Esophagus muscularis mucosa (tissue), 4 donors: ENCODE results near the gene ZNF213. TPM values are rescaled to one million over a fixed set of nuclear protein-coding genes. Genes with fewer than 3 reads are reported as not detected.

Experiments used
- DNase-seq: peaks from one replicate; pipeline ENCODE4 v3.0.0-alpha.2; 2017; ENCODE audit errors: extremely low spot score
- H3K27ac ChIP-seq, 4 donors: fragments of 200-600 bp; sonication (generic); replicated peaks in 1 of 4; 1 replicate in 3 of 4; 2 replicates in 1 of 4; pipeline ENCODE4 v1.5.1; 2016 to 2019; ENCODE audit warnings: mild to moderate bottlenecking in 1 of 4
- H3K27me3 ChIP-seq, 4 donors: fragments of 200-600 bp; sonication (generic); one replicate each; pipeline versions ENCODE4 v1.5.1 to v1.6.0; 2016 to 2019
- H3K36me3 ChIP-seq, 4 donors: fragments of 200-600 bp; sonication (generic); one replicate each; pipeline ENCODE4 v1.5.1; 2016 to 2019
- H3K4me1 ChIP-seq, 4 donors: fragments of 200-600 bp; sonication (generic); one replicate each; pipeline ENCODE4 v1.5.1; 2016 to 2019
- H3K4me3 ChIP-seq, 4 donors: fragments of 200-600 bp; sonication (generic); 1 replicate in 2 of 4; 2 replicates in 2 of 4; pipeline ENCODE4 v1.5.1; 2016 to 2019; ENCODE audit warnings: mild to moderate bottlenecking in 4 of 4, moderate library complexity in 1 of 4
- H3K9me3 ChIP-seq, 4 donors: fragments of 200-600 bp; sonication (generic); 1 replicate in 3 of 4; 2 replicates in 1 of 4; pipeline ENCODE4 v1.5.1; 2016 to 2019
- EP300 ChIP-seq: sonication (generic); formaldehyde crosslinking; IDR thresholded peaks from one replicate; pipeline ENCODE4 v1.6.1; 2017; ENCODE audit warnings: antibody characterized with exemption
- POLR2A ChIP-seq: fragments of 450-650 bp; IDR thresholded peaks from one replicate; pipeline ENCODE4 v1.6.1; 2017; ENCODE audit warnings: antibody characterized with exemption, moderate library complexity, mild to moderate bottlenecking, low read depth
- POLR2AphosphoS5 ChIP-seq, 2 donors: sonication (generic); formaldehyde crosslinking; IDR thresholded peaks; one replicate each; pipeline ENCODE4 v1.6.1; 2017; ENCODE audit warnings: antibody characterized with exemption in 2 of 2
- WGBS: methylation state at CpG from one replicate; pipeline ENCODE4 v1.1.5; 2018; 5-methylcytosine and 5-hydroxymethylcytosine counted together
- intact Hi-C: fragments of 100-400 bp; cut with DNase I; formaldehyde crosslinking; loops from one replicate; pipeline ENCODE4 v1.15.1; 2023
- total RNA-seq, 4 donors: library from RNA; depleted of rRNA; stranded (reverse); fragments of >200 nt; gene quantifications; one replicate each; pipeline versions ENCODE4 v1.1.0 to v1.2.1, GENCODE V29; 2016
- TF ChIP-seq, protein P1 (sequence below), 3 experiments: fragments of 200-600 bp in 2 of 3; fragments of 450-650 bp in 1 of 3; sonication (generic) in 2 of 3; IDR thresholded peaks; one replicate each; pipeline ENCODE4 v1.5.1; 2017 to 2019; ENCODE audit warnings: antibody characterized with exemption in 3 of 3, mild to moderate bottlenecking in 2 of 3, moderate library complexity in 1 of 3

ZNF213 gene
- total RNA-seq, 4 donors from 2014 or later: 8.4 to 18.3 (median 13.5) TPM

DNA sequence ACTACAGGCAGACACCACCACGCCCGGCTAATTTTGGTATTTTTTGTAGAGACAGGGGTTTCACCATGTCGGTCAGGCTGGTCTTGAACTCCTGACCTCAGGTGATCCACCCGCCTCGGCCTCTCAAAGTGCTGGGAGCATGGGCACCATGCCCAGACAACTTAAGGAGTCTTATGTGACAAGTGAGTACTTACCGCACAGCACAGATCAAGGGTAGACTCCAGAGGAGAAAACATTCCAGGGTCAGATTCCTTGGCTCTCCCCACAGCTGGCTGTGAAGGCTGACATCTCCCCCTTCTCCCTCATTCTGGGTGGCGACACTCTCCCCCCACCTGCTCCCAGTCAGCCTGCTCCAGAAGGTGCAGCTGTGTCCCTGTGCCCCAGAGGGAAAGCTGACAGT lies 46.4 kb upstream of the ZNF213 start:
- TF ChIP-seq, protein P1, sequence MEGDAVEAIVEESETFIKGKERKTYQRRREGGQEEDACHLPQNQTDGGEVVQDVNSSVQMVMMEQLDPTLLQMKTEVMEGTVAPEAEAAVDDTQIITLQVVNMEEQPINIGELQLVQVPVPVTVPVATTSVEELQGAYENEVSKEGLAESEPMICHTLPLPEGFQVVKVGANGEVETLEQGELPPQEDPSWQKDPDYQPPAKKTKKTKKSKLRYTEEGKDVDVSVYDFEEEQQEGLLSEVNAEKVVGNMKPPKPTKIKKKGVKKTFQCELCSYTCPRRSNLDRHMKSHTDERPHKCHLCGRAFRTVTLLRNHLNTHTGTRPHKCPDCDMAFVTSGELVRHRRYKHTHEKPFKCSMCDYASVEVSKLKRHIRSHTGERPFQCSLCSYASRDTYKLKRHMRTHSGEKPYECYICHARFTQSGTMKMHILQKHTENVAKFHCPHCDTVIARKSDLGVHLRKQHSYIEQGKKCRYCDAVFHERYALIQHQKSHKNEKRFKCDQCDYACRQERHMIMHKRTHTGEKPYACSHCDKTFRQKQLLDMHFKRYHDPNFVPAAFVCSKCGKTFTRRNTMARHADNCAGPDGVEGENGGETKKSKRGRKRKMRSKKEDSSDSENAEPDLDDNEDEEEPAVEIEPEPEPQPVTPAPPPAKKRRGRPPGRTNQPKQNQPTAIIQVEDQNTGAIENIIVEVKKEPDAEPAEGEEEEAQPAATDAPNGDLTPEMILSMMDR (IDR thresholded peaks at IDR 0.05): no peak
- TF ChIP-seq EP300: no peak
- no peak for TF ChIP-seq POLR2A
- no peak for TF ChIP-seq POLR2AphosphoS5 (IDR thresholded peaks at IDR 0.05)
- Histone ChIP-seq H3K27me3 (peaks cover 0 to 44% (median 2%) of the 10 kb centered on the region in 4 donors), H3K9me3 (no peaks in the 10 kb centered on the region), H3K36me3 (no peaks in the 10 kb centered on the region), H3K4me1 (peaks cover 14 to 23% (median 18%) of the 10 kb centered on the region in 4 donors), H3K27ac (no peak overlapping the region), H3K4me3 (no peak overlapping the region)
- DNase-seq: no peak
- WGBS: 51% methylated on average over 7 of the region's 7 CpGs
- intact Hi-C loops: no loop called here

DNA sequence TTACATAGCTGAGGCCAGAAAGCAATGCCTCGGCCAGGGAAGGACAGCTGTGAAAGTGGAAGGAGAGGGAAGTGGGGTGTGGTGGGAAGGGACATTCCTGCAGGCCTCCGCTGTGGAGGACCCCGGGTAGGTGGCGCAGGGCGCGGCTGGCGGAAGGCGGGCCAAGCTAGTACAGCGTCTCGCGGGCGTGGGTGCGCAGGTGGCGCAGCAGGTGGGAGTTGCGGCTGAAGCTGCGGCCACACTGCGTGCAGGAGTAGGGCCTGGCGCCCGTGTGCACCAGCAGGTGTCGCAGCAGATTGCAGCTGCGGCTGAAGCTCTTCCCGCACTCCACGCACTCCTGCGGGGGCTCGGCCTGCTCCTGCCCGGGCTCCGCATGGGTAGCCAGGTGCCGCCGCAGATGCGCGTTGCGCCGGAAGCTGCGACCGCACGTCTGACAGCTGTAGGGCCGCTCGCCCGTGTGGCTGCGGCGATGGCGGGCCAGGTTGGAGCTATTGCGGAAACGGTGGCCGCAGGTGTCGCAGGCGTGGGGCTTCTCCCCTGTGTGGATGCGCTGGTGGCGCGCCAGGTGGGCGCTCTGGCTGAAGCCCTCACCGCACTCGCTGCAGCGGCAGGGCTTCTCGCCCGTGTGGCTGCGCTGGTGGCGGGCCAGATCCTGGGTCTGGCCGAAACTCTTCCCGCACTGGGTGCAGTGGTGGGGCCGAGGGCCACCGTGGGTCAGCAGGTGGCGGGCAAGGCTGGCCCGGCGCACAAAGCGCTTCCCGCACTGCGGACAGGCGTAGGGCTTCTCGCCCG lies 45.7 kb upstream of the ZNF213 start:
- intact Hi-C loops: no loop called here
- Histone ChIP-seq H3K9me3 (no peaks in the 10 kb centered on the region), H3K36me3 (no peaks in the 10 kb centered on the region), H3K4me1 (peaks cover 14 to 23% (median 18%) of the 10 kb centered on the region in 4 donors), H3K4me3 (no peak overlapping the region), H3K27ac (no peak overlapping the region), H3K27me3 (peaks cover 0 to 50% (median 2%) of the 10 kb centered on the region in 4 donors)
- TF ChIP-seq POLR2AphosphoS5 (IDR thresholded peaks at IDR 0.05) (no peak), POLR2A (no peak), EP300 (no peak)
- TF ChIP-seq, protein P1 (IDR thresholded peaks at IDR 0.05): no peak
- no peak for DNase-seq
- 95% methylated on average over 54 of the region's 71 CpGs for WGBS

DNA sequence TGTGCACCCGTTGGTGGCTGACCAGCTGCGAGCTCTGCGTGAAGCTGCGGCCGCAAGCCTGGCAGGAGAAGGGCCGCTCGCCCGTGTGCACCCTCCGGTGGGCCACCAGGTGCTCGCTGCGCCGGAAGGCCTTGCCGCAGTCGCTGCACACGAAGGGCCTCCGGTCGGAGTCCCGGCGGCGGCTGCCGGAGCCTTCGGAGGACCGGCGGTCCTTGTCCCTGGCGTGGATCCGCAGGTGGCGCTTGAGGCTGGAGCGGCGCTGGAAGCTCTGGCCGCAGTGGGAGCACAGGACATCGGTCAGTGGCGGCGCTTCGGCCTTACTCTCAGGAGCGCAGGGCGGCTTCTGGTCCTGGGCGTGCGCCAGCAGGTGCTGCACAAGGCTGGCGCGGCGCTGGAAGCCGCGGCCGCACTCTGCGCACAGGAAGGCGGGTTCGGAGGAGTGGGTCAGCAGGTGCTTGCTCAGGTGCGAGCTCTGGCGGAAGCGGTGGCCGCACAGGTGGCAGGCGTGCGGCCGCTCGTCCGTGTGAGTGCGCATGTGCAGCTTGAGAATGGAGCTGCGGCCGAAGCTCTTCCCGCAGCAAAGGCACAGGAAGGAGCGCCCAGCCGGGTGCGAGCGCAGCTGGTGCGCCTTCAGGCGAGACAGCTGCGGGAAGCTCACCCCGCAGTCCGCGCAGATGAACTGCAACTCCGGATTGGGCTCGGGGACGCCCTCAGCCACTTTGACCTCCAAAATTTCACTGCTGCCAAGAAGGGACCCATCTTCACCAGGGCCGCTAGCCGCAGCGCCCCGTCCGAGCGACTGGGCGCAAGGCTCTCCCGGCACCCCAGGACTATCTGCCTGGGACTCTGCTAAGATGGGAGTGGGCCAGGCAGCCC lies 44.9 kb upstream of the ZNF213 start:
- Histone ChIP-seq H3K27ac (no peak overlapping the region), H3K4me3 (no peak overlapping the region), H3K36me3 (no peaks in the 10 kb centered on the region), H3K27me3 (peaks cover 0 to 54% (median 2%) of the 10 kb centered on the region in 4 donors), H3K9me3 (no peaks in the 10 kb centered on the region), H3K4me1 (peaks cover 14 to 23% (median 18%) of the 10 kb centered on the region in 4 donors)
- DNase-seq: no peak
- TF ChIP-seq EP300 (no peak), POLR2AphosphoS5 (IDR thresholded peaks at IDR 0.05) (no peak), POLR2A (no peak)
- TF ChIP-seq, protein P1 (IDR thresholded peaks at IDR 0.05): no peak
- 94% methylated on average over 21 of the region's 81 CpGs for WGBS
- intact Hi-C loops: no loop called here

DNA sequence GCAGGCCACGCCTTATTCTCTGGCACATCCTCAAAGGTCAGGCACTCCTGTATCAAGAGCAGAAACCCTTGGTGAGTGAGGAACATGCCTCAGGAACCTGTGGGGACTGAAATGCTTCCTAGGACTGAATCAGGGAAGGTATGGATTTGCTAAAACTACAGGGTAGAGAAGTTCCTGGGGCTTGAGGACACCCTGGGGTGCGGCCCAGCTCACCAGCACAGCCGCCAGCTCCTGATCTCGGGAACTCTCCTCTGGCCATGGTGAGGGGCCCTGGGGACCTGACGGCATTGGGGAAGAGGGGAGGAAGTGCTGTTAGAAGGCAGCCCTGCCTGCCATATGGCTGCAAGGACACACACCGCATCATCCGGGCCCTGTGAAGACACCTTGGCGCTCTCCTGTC lies 43.3 kb upstream of the ZNF213 start:
- H3K27ac ChIP-seq: no peak overlapping the region
- DNase-seq: no peak
- no peak for TF ChIP-seq POLR2AphosphoS5 (IDR thresholded peaks at IDR 0.05)
- no peak for TF ChIP-seq EP300
- TF ChIP-seq, protein P1 (IDR thresholded peaks at IDR 0.05): no peak
- no peak for TF ChIP-seq POLR2A
- H3K27me3 ChIP-seq: peaks cover 0 to 69% (median 2%) of the 10 kb centered on the region in 4 donors
- H3K9me3 ChIP-seq: no peaks in the 10 kb centered on the region
- intact Hi-C loops: no loop called here
- WGBS: 92% methylated on average over 8 of the region's 8 CpGs
- no peaks in the 10 kb centered on the region for H3K36me3 ChIP-seq
- no peak overlapping the region for H3K4me3 ChIP-seq
- peaks cover 13 to 16% (median 15%) of the 10 kb centered on the region in 4 donors for H3K4me1 ChIP-seq
